K562 (cell line): ENCODE data around the gene NEUROG1. TPM values are rescaled to one million over a fixed set of nuclear protein-coding genes. Genes with fewer than 3 reads are reported as not detected.

Experiments
- ATAC-seq: fragments of 200-7000 bp; cut with Tn5 transposase; 3 replicates; pipeline ENCODE4 v1.9.1; 2020; ENCODE audit warnings: moderate library complexity
- BruUV-seq: library from RNA; stranded (reverse); fragments of 400-500 nt; replicated peaks from 2 replicates; lab custom pipeline; 2021; lab: Mats Ljungman, UMichigan
- CTCF ChIA-PET: fragments of 300-600 bp; formaldehyde crosslinking; extraction: SDS; loops from one replicate; lab custom pipeline; 2021; ENCODE audit warnings: low intra/inter-chr PET ratio; lab: Yijun Ruan, JAX
- POLR2A ChIA-PET: fragments of 300-600, 350-650 bp; sonication (Branson Sonifier 250); formaldehyde crosslinking; extraction: SDS; loops from one replicate; lab custom pipeline; 2021; ENCODE audit warnings: antibody characterized with exemption, inconsistent platforms; lab: Yijun Ruan, JAX
- DNase-seq, 4 experiments: peaks; one replicate each; pipeline versions ENCODE4 v3.0.0 to v3.0.0-alpha.2; 2011 to 2018; ENCODE audit warnings: low spot score in 3 of 4, mixed read lengths in 3 of 4; ENCODE audit errors: extremely low read depth in 1 of 4
- FAIRE-seq: peaks from 2 replicates; lab custom pipeline; 2011; peaks lifted over from hg19 to GRCh38; lab: Jason Lieb, UNC
- H2AFZ ChIP-seq: 2 replicates; pipeline ENCODE4 v1.6.0; 2011; ENCODE audit warnings: low read depth, low read length, control low read depth, inconsistent platforms
- H3K27ac ChIP-seq: fragments of 200-600 bp; 3 replicates; pipeline ENCODE4 v1.8.0; 2011; ENCODE audit warnings: low read depth, mild to moderate bottlenecking, control low read depth, inconsistent platforms, low read length, moderate library complexity, mixed read lengths; ENCODE audit errors: extremely low read depth
- H3K27me3 ChIP-seq, 2 experiments: fragments of 300-600 bp in 1 of 2; 2 replicates in 1 of 2; 3 replicates in 1 of 2; pipeline versions ENCODE4 v1.6.0 to v1.8.0; 2011; ENCODE audit warnings: inconsistent platforms in 2 of 2, low read length in 2 of 2, mild to moderate bottlenecking in 1 of 2, mixed read lengths in 1 of 2, moderate library complexity in 1 of 2; ENCODE audit not compliant: control insufficient read depth in 2 of 2, insufficient read depth in 2 of 2
- H3K36me3 ChIP-seq: fragments of 300-600 bp; 3 replicates; pipeline ENCODE4 v1.8.0; 2011; ENCODE audit warnings: mild to moderate bottlenecking, low read length, inconsistent platforms; ENCODE audit not compliant: control insufficient read depth, insufficient read depth
- H3K4me1 ChIP-seq, 2 experiments: fragments of 200-600 bp in 1 of 2; replicated peaks in 1 of 2; 2 replicates in 1 of 2; 3 replicates in 1 of 2; pipeline versions ENCODE4 v1.5.1 to v1.8.0; 2011; ENCODE audit warnings: inconsistent platforms in 2 of 2, low read length in 2 of 2, mild to moderate bottlenecking in 1 of 2, mixed read lengths in 1 of 2, moderate library complexity in 1 of 2; ENCODE audit not compliant: control insufficient read depth in 2 of 2, insufficient read depth in 2 of 2
- H3K4me2 ChIP-seq: 2 replicates; pipeline ENCODE4 v1.6.1; 2011; ENCODE audit warnings: low read length, control low read depth, inconsistent platforms, mixed read lengths; ENCODE audit not compliant: insufficient read depth
- H3K4me3 ChIP-seq: fragments of 200-600 bp; sonication (generic), shearing (Covaris generic); 2 replicates; pipeline ENCODE4 v1.5.1; 2016; ENCODE audit warnings: control low read depth, inconsistent platforms
- H3K79me2 ChIP-seq: fragments of 200-600 bp; 3 replicates; pipeline ENCODE4 v1.8.0; 2011; ENCODE audit warnings: low read length, inconsistent platforms; ENCODE audit not compliant: control insufficient read depth, insufficient read depth
- H3K9ac ChIP-seq, 2 experiments: 2 replicates each; pipeline versions ENCODE4 v1.6.0 to v1.6.1; 2011; ENCODE audit warnings: low read depth in 2 of 2, low read length in 2 of 2, control low read depth in 1 of 2, inconsistent platforms in 1 of 2, mild to moderate bottlenecking in 1 of 2, mixed read lengths in 1 of 2; ENCODE audit not compliant: insufficient read depth in 1 of 2
- H3K9me1 ChIP-seq: one replicate; pipeline ENCODE4 v1.6.0; 2011; ENCODE audit warnings: inconsistent platforms, mild to moderate bottlenecking, low read length, moderate library complexity; ENCODE audit not compliant: control insufficient read depth, insufficient read depth
- H3K9me3 ChIP-seq: replicated peaks from 2 replicates; pipeline ENCODE4 v1.5.1; 2011; ENCODE audit warnings: low read depth, low read length, inconsistent platforms; ENCODE audit not compliant: control insufficient read depth, insufficient read depth
- H4K20me1 ChIP-seq: replicated peaks from 2 replicates; pipeline ENCODE4 v1.6.1; 2011; ENCODE audit warnings: low read length, inconsistent platforms, mixed read lengths; ENCODE audit not compliant: control insufficient read depth, insufficient read depth
- EZH2 ChIP-seq: IDR thresholded peaks from 2 replicates; pipeline ENCODE4 v1.6.1; 2012; ENCODE audit warnings: low read depth, mild to moderate bottlenecking, inconsistent platforms, low read length, borderline replicate concordance
- FOXM1 ChIP-seq, 2 experiments: fragments of 450-650 bp in 1 of 2; sonication (generic) in 1 of 2; formaldehyde crosslinking in 1 of 2; IDR thresholded peaks; 2 replicates each; pipeline versions ENCODE4 v1.6.1 to v1.9.0; 2017 to 2022; ENCODE audit warnings: low read depth in 2 of 2, mild to moderate bottlenecking in 2 of 2, missing genetic modification reagents in 1 of 2, moderate library complexity in 1 of 2
- HMG20B ChIP-seq: fragments of 250-450 bp; sonication (Bioruptor Pico); IDR thresholded peaks from 2 replicates; pipeline ENCODE4 v1.5.0; 2021; ENCODE audit warnings: mild to moderate bottlenecking
- NR2C2 ChIP-seq, 2 experiments: fragments of 200-800 bp in 1 of 2; sonication (Bioruptor generic) in 1 of 2; sonication (generic) in 1 of 2; formaldehyde crosslinking in 1 of 2; IDR thresholded peaks; 2 replicates each; pipeline versions ENCODE4 v1.6.1 to v1.8.0; 2016 to 2022; ENCODE audit warnings: mild to moderate bottlenecking in 1 of 2, missing compliant biosample characterization in 1 of 2, missing genetic modification characterization in 1 of 2, missing genetic modification reagents in 1 of 2
- PPARD ChIP-seq: fragments of 250-450 bp; sonication (Bioruptor Pico); IDR thresholded peaks from 2 replicates; pipeline ENCODE4 v1.8.0; 2022; ENCODE audit warnings: inconsistent platforms, mild to moderate bottlenecking, moderate library complexity
- ZBTB9 ChIP-seq: fragments of 450-650 bp; formaldehyde crosslinking; IDR thresholded peaks from 2 replicates; pipeline ENCODE4 v1.4.0; 2020; ENCODE audit warnings: mild to moderate bottlenecking, moderate library complexity
- ZNF253 ChIP-seq: fragments of 250-450 bp; sonication (Bioruptor Pico); conservative IDR thresholded peaks from 2 replicates; pipeline ENCODE4 v1.6.1; 2021; ENCODE audit warnings: mild to moderate bottlenecking
- ZNF324 ChIP-seq: fragments of 250-450 bp; sonication (Bioruptor Pico); IDR thresholded peaks from 2 replicates; pipeline ENCODE4 v1.4.0; 2020; ENCODE audit warnings: mild to moderate bottlenecking
- WGBS: fragments of 100-300 bp; shearing (Covaris generic); methylation state at CpG from one replicate; pipeline ENCODE4 v1.1.6; 2016; ENCODE audit warnings: low coverage, mixed read lengths; ENCODE audit not compliant: insufficient coverage; ENCODE audit errors: missing lambda C conversion rate; 5-methylcytosine and 5-hydroxymethylcytosine counted together
- in situ Hi-C: fragments of 300-500 bp; cut with MboI; formaldehyde crosslinking; loops from 4 replicates; pipeline ENCODE4 v1.15.0; 2018; ENCODE audit warnings: inconsistent platforms, mixed read lengths
- intact Hi-C: fragments of 100-400 bp; cut with micrococcal nuclease; formaldehyde crosslinking; loops from 2 replicates; pipeline ENCODE4 v1.14.2; 2022
- polyA plus RNA-seq, 8 experiments: library from polyadenylated mRNA; depleted of rRNA in 4 of 8; stranded (reverse) in 5 of 8; unstranded in 3 of 8; fragments of >200 nt; fragmentation: Nextera tagmentation in 2 of 8; fragmentation: Illumina TruSeq in 1 of 8; extraction: Ambion mirVana in 2 of 8; extraction: Trizol in 1 of 8; gene quantifications; 2 replicates each; pipeline versions ENCODE4 v1.2.1 to v1.2.3, GENCODE V29; 2011 to 2014; ENCODE audit warnings: inconsistent platforms in 1 of 8, missing spikeins in 1 of 8
- total RNA-seq, 7 experiments: library from RNA; depleted of rRNA in 6 of 7; stranded (reverse); fragments of >200 nt in 6 of 7; fragmentation: Illumina TruSeq in 2 of 7; extraction: Trizol in 2 of 7; gene quantifications; 2 replicates each; pipeline versions ENCODE4 v1.2.1 to v1.2.3, GENCODE V29; 2011 to 2021; ENCODE audit warnings: low replicate concordance in 1 of 7

Gene NEUROG1
- total and polyA plus RNA-seq, 9 of the 15 experiments (the other 6 are each of a cell fraction or from before 2014, with no cell fraction given) = not detected

- Histone ChIP-seq H3K36me3 (no peaks in the 10 kb centered on the region), H3K4me2 (no peak overlapping the region), H3K27me3 (peaks cover 0 to 9% of the 10 kb centered on the region in 2 experiments; a peak in 1 of 5 replicates), H3K79me2 (no peaks in the 10 kb centered on the region), H3K27ac (no peak overlapping the region), H3K9ac (no peak overlapping the region), H3K4me3 (no peak overlapping the region)
- no peak for DNase-seq
- POLR2A ChIA-PET = interaction anchor here (0.5 to 1.6 kb wide), 3 partner anchors 12 to 38 kb away, joined by 3 read pairs; no protein-coding TSS in a partner anchor
- ATAC-seq = no peak
- FAIRE-seq = no peak
- in situ Hi-C loops = no loop called here
- TF ChIP-seq NR2C2 (CRISPR knock-in tag; IDR thresholded peaks at IDR 0.05) (no peak), NR2C2 (tag; IDR thresholded peaks at IDR 0.05) (no peak), HMG20B (CRISPR knock-in tag) (no peak), ZNF324 (no peak), PPARD (CRISPR knock-in tag) (no peak), ZNF253 (no peak), FOXM1 (IDR thresholded peaks at IDR 0.05; ENCODE audit: low read depth) (no peak), FOXM1 (CRISPR knock-in tag; IDR thresholded peaks at IDR 0.05; ENCODE audit: low read depth) (no peak), EZH2 (no peak), ZBTB9 (no peak)
- TF ChIP-seq, all 486 proteins: peak for 0
- no TSS peak for BruUV-seq
- Histone ChIP-seq H2AFZ (no peak overlapping the region), H4K20me1 (no peaks in the 10 kb centered on the region), H3K9me1 (no peaks in the 10 kb centered on the region), H3K4me1 (no peaks in the 10 kb centered on the region; a peak in 1 of 5 replicates), H3K9me3 (no peaks in the 10 kb centered on the region)
- intact Hi-C loops = no loop called here
- WGBS = 8% methylated on average over 2 of the region's 2 CpGs
- CTCF ChIA-PET = no interaction called here
These were observed 37.1 kb downstream of the NEUROG1 start for GRCh38 chr5:135498637-135498995.
